DMS 273 (cell line): ENCODE measurements around the gene SPTBN4.
"Not testable (repeated sequence)": the region's sequence is repeated elsewhere in the genome, so short reads cannot be mapped to it uniquely, and the experiment has no call there.

ENCODE experiments used
- DNase-seq: peaks from one replicate; lab custom pipeline; 2025; ENCODE audit not compliant: unreplicated experiment; lab: John Stamatoyannopoulos, UW

The SPTBN4 gene

GRCh38 chr19:40583283-40583682 lies 116.5 kb downstream of the SPTBN4 start:
- DNase-seq = no peak

GRCh38 chr19:40584007-40584406 lies 117.2 kb downstream of the SPTBN4 start:
- peak; percentile 39 for DNase-seq

GRCh38 chr19:40585241-40585981 lies 118.6 kb downstream of the SPTBN4 start:
- no peak for DNase-seq

GRCh38 chr19:40585982-40586422 lies 119.2 kb downstream of the SPTBN4 start:
- no peak for DNase-seq

- no peak for DNase-seq
Measured at GRCh38 chr19:40586611-40587010, 119.8 kb downstream of the SPTBN4 start.

GRCh38 chr19:40588110-40588854 lies 121.5 kb downstream of the SPTBN4 start:
- no peak for DNase-seq

GRCh38 chr19:40588926-40589569 lies 122.2 kb downstream of the SPTBN4 start:
- peak; percentile 43 for DNase-seq

- DNase-seq = no peak
Measured at GRCh38 chr19:40589591-40590429, 123.0 kb downstream of the SPTBN4 start.

GRCh38 chr19:40590464-40591265 lies 123.9 kb downstream of the SPTBN4 start:
- DNase-seq = no peak

- DNase-seq = not testable (repeated sequence)
Measured at GRCh38 chr19:40591724-40592123, 124.9 kb downstream of the SPTBN4 start.

GRCh38 chr19:40592170-40592569 lies 125.4 kb downstream of the SPTBN4 start:
- DNase-seq = peak; percentile 94

GRCh38 chr19:40594255-40594654 lies 127.5 kb downstream of the SPTBN4 start:
- DNase-seq = peak; percentile 64

- no peak for DNase-seq
Measured at GRCh38 chr19:40594657-40595091, 127.9 kb downstream of the SPTBN4 start.

- DNase-seq = peak; percentile 43
Measured at GRCh38 chr19:40596608-40597328, 130.0 kb downstream of the SPTBN4 start.

GRCh38 chr19:40597329-40597838 lies 130.6 kb downstream of the SPTBN4 start:
- no peak for DNase-seq

GRCh38 chr19:40598121-40598917 lies 131.5 kb downstream of the SPTBN4 start:
- peak; percentile 97 for DNase-seq

GRCh38 chr19:40598918-40599307 lies 132.1 kb downstream of the SPTBN4 start:
- DNase-seq = no peak

- peak; percentile 64 for DNase-seq
Measured at GRCh38 chr19:40599331-40599901, 132.6 kb downstream of the SPTBN4 start.
